Hepatic stellate cell (primary cell): Measurements from ENCODE around the gene CNOT4.

Experiments
- DNase-seq: peaks from one replicate; pipeline ENCODE4 v3.0.0; 2011; ENCODE audit warnings: low spot score

Gene CNOT4

GRCh38 chr7:135397689-135398088 lies 112.2 kb downstream of the CNOT4 start:
- DNase-seq: no peak

GRCh38 chr7:135392701-135393100 lies 117.2 kb downstream of the CNOT4 start:
- DNase-seq: no peak

GRCh38 chr7:135391514-135391913 lies 118.4 kb downstream of the CNOT4 start:
- no peak for DNase-seq

GRCh38 chr7:135390829-135391228 lies 119.1 kb downstream of the CNOT4 start:
- DNase-seq: no peak

- DNase-seq: no peak
Observed at GRCh38 chr7:135389971-135390370, 119.9 kb downstream of the CNOT4 start.

GRCh38 chr7:135388616-135389015 lies 121.3 kb downstream of the CNOT4 start:
- no peak for DNase-seq

- no peak for DNase-seq
Observed at GRCh38 chr7:135386776-135387175, 123.1 kb downstream of the CNOT4 start.

- peak; percentile 4 for DNase-seq
Observed at GRCh38 chr7:135386181-135386580, 123.7 kb downstream of the CNOT4 start.

- DNase-seq: no peak
Observed at GRCh38 chr7:135385209-135385608, 124.7 kb downstream of the CNOT4 start.

GRCh38 chr7:135383525-135384175 lies 126.3 kb downstream of the CNOT4 start:
- no peak for DNase-seq

- DNase-seq: no peak
Observed at GRCh38 chr7:135382173-135382572, 127.7 kb downstream of the CNOT4 start.

GRCh38 chr7:135381369-135381768 lies 128.5 kb downstream of the CNOT4 start:
- DNase-seq: no peak

GRCh38 chr7:135380351-135380750 lies 129.6 kb downstream of the CNOT4 start:
- DNase-seq: no peak

GRCh38 chr7:135377171-135377570 lies 132.7 kb downstream of the CNOT4 start:
- DNase-seq: no peak

GRCh38 chr7:135375908-135376699 lies 133.8 kb downstream of the CNOT4 start:
- no peak for DNase-seq

- no peak for DNase-seq
Observed at GRCh38 chr7:135374736-135375135, 135.2 kb downstream of the CNOT4 start.

- no peak for DNase-seq
Observed at GRCh38 chr7:135372222-135372621, 137.7 kb downstream of the CNOT4 start.

- DNase-seq: no peak
Observed at GRCh38 chr7:135370656-135371055, 139.2 kb downstream of the CNOT4 start.

- DNase-seq: no peak
Observed at GRCh38 chr7:135369405-135369804, 140.5 kb downstream of the CNOT4 start.

GRCh38 chr7:135368416-135369186 lies 141.3 kb downstream of the CNOT4 start:
- no peak for DNase-seq

GRCh38 chr7:135366843-135367508 lies 142.9 kb downstream of the CNOT4 start:
- DNase-seq: no peak

- DNase-seq: no peak
Observed at GRCh38 chr7:135365721-135366120, 144.2 kb downstream of the CNOT4 start.
